MG63 (cell line): ENCODE results near the gene ZFP91. TPM values are rescaled to one million over a fixed set of nuclear protein-coding genes. Genes with fewer than 3 reads are reported as not detected.

Source experiments
- total RNA-seq: library from RNA; depleted of rRNA; stranded (reverse); fragments of >200 nt; shearing (Covaris generic); gene quantifications from 2 replicates; pipeline ENCODE4 v1.2.3, GENCODE V29; 2014; ENCODE audit warnings: low replicate concordance; rRNA removed

The ZFP91 gene
- total RNA-seq, 1 experiment from 2014 or later: 56.1 TPM

Other genes starting within 250 kb of the ZFP91 start
- not detected in 2 replicates for gene OR5B17, start 220.0 kb upstream of the ZFP91 start, total RNA-seq
- not detected in 2 replicates for gene OR5B3, start 172.2 kb upstream of the ZFP91 start, total RNA-seq
- not detected in 2 replicates for gene OR5B2, start 150.9 kb upstream of the ZFP91 start, total RNA-seq
- not detected in 2 replicates for gene OR5B12, start 136.8 kb upstream of the ZFP91 start, total RNA-seq
- not detected in 2 replicates for gene OR5B21, start 71.0 kb upstream of the ZFP91 start, total RNA-seq
- 1.1 and 3.5 TPM in 2 replicates for gene LPXN, start 3.2 kb upstream of the ZFP91 start, total RNA-seq
- 0.92 TPM in 1 of 2 replicates, not detected in the other for gene CNTF, start 43.6 kb downstream of the ZFP91 start, total RNA-seq
- gene GLYAT, start 152.9 kb downstream of the ZFP91 start, total RNA-seq: not detected in 2 replicates